Head of caudate nucleus (tissue), 42 donors: Measurements from ENCODE around the gene FAAP24.
"Not testable (repeated sequence)": the region's sequence is repeated elsewhere in the genome, so short reads cannot be mapped to it uniquely, and the experiment has no call there.

Experiments used
- DNase-seq, 42 donors: peaks; one replicate each; pipeline versions ENCODE4 v3.0.0 to v3.0.0-alpha.2; 2020 to 2021; ENCODE audit warnings: mixed read lengths in 7 of 42
- intact Hi-C: fragments of 100-400 bp; cut with DNase I; formaldehyde crosslinking; loops from one replicate; pipeline ENCODE4 v1.15.0; 2022

FAAP24 gene

DNA sequence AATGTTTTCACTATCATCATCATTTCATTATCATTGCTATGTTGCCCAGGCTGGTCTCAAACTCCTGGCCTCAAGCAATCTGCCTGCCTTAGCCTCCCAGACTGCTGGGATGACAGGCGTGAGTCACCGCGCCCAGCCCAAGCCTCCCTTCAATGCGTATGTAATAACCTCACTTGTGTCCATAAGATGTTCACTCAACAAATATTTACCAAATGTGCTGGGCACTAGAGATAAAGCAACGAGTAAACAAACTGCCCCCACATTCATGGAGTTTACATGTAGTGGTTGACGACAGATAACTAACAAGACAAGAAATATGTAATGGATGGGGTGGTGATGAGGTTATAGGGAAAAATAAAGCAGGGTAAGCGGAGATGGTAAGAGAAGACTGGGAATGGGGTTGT, 25.0 kb downstream of the FAAP24 start:
- intact Hi-C loops, DNase-seq: not testable (repeated sequence)

DNA sequence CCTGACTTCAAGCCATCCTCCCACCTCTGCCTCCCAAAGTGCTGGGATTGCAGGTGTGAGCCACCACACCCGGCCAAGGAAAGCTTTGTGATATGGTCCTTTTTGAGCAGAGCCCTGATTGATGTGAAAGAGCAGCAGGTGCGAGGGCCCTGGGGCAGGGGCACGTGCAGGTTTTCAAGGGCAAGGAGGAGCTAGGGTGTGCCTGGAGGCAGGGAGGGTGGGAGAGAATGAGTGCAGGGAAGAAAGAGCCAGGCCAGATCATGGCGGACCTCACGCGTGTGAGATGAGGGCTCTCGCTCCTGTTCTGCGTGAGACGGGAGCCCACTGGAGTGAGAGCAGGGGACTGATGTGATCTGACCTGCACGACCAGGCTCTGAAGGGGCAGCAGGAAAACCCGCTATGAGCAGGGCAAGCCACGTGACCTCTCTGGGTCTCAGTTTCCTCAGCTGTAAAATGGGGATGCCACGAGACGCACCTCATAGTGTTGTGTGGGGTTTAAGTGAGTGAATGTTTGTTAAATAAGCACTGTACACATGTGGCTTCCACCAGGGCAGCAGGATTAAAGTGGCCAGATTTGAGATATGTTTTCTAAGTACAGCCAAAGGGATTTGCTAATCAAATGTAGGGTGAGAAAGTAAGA, 25.8 kb downstream of the FAAP24 start:
- DNase-seq, result no peak
- intact Hi-C loops, result no loop called here

DNA sequence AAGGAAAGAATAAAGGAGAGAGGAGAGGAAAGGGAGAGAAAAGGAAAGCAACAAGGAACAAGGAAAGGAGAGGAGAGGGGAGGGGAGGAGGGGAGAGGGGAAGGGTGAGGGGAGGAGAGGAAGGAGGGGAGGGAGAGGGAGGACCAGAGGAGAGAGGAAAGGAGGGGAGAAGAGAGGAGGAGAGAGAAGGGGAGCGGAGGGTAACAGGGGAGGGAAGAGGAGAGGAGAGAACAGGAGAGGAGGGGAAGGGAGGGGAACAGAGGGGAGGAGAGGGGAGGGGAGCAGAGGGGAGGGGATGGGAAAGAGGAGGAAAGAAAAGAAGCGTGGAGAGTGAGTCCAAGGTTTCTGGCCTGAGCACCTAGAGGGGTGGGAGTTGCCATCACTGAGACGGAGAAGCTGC, 26.7 kb downstream of the FAAP24 start:
- no peak for DNase-seq
- intact Hi-C loops, result no loop called here

DNA sequence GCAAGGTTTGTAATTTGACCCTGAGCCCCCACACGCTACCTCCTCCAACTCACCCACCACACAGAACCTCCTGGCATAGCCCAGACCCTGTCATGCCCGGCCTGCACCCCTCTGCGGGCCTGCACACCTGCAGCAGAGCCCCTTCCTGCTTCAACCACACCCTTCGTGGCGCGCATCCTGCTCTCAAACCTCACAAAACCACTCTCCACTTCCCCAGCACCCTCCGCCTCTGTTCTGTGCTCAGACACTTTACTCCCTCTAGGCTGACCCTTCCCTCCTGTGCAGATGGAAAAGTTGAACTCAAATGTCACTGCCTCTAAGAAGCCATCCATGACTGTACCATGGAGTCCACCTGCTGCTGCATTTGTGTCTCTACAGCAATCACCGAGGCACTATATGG, 28.5 kb downstream of the FAAP24 start:
- DNase-seq, result no peak
- intact Hi-C loops, result no loop called here

DNA sequence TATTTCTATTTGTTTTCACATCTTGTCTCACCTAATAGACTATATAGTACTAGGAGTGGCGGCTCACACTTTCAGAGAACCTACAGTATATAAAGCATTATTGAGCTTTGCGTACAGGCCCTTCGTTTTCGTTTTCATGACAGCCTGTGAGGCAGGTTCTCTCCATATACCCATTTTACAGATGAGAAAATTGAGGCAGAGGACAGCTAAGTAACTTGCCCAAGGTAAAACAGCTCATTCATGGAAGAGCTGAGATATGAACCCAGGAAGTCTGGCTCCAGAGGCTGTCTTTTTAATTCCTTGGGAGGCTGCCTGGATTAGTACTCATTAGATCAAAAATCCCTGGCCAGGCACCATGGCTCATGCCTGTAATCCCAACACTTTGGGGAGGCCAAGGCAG, 28.9 kb downstream of the FAAP24 start:
- intact Hi-C loops, result no loop called here
- no peak for DNase-seq

DNA sequence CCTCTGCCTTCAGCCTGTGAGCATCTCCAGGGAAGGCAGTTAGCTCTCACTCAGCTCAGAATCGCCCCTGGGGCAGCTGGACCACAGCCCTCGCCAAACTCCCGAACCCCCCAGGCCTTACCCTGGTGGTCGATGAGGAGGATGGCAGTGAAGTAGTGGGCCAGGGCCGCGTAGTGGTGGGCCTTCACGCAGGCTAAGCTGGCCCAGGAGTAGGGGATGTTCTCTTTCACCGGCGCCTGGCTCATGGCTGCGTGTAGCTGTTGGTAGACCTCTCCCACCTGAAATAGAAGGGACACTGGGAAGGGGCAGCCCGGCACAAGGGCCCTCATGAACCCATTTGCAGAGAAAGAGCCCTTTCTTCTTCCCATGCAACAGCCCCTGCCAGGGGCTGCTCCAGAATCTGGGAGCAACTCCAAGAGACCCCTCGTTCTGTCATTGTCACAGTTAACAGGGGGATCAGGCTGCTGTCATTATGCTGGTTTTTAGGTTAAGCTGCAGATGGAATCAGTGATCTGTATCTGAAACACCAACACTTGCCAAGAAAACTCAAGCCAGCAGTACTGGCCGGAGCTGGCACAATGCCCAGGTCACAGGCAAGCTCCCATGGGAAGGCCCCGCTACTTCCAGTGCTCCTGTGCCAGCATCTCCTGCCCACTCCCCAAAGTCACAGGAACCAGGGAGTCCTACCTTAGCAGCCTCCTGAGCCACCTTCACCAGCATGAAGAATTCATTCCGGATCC, 30.3 kb downstream of the FAAP24 start:
- DNase-seq, result peak in 32 of 42 donors; percentile 3 to 66 (median 28)
- intact Hi-C loops, result not testable (repeated sequence)

DNA sequence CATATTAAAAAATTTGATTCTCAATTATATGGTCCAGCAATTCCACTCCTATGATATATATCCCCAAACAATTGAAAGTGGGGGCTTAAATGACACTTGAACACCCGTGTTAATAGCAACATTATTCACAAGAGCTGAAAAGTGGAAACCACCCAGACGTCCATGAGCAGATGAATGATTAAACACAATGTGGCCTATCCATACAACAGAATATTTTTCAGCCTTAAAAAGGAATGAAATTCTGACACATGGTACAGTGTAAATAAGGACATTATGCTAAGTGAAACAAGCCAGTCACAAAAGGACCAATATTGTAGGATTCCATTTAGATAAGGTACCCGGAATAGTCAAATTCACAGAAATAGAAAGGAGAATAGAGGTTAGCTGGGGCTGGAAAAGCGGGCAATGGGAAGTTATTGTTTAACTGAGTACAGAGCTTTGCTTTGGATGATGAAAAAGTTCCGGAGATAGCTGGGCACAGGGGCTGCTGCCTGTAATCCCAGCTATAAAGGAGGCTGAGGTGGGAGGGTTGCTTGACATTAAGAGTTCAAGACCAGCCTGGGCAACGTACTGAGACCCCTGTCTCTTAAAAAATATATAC, 31.5 kb downstream of the FAAP24 start:
- intact Hi-C loops, DNase-seq: not testable (repeated sequence)

DNA sequence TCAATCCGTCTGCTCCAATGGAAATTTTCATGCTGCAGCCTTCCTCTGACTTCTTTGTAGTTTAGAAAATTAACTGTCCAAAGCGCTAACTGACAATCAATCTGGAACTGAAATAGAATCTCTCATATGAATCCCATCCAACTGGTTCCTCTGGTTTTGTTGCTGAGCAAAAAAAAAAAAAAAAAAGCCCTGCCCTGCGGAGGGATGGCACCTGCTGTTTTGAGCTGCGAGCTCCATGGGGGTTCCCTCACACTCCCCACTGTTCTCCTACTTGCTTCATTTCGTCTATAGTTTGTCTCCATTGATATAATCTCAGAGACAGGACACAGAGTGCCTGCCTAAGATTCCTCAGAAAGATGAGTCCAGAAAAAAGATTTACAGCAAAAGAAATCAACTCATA, 33.4 kb downstream of the FAAP24 start:
- intact Hi-C loops, result no loop called here
- no peak for DNase-seq

DNA sequence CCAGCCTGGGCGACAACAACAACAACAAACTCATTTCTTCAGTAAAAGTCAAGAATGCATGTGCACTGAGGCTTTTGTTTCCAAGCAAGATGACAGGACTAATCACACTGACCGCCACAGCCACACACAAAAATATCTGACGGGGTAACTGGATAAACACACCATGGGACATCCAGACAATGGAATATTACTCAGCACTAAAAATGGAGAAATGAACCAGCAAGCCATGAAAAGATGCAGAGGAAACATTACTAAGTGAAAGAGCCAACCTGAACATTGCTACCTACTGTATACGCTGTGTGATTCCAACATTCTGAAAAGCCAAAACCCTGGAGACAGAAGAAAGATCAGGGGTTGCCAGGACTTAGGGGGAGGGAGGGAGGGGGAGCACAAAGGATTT, 36.7 kb downstream of the FAAP24 start:
- DNase-seq, result no peak
- intact Hi-C loops, result no loop called here

DNA sequence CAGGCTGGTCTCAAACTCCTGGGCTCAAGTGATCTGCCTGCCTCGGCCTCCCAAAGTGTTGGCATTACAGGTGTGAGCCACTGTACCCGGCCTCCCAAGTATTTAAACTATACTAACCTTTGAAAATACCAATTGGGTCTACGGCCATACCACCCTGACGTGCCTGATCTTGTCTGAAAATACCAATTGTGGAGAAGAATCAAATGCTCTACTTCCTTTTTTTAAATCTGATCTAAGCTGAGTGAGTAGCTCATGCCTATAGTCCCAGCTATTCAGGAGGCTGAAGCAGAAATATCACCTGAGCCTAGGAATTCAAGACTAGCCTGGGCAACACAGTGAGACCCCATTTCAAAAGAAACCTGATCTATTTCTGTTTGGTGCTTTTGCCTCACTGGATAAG, 38.8 kb downstream of the FAAP24 start:
- intact Hi-C loops, DNase-seq: not testable (repeated sequence)

DNA sequence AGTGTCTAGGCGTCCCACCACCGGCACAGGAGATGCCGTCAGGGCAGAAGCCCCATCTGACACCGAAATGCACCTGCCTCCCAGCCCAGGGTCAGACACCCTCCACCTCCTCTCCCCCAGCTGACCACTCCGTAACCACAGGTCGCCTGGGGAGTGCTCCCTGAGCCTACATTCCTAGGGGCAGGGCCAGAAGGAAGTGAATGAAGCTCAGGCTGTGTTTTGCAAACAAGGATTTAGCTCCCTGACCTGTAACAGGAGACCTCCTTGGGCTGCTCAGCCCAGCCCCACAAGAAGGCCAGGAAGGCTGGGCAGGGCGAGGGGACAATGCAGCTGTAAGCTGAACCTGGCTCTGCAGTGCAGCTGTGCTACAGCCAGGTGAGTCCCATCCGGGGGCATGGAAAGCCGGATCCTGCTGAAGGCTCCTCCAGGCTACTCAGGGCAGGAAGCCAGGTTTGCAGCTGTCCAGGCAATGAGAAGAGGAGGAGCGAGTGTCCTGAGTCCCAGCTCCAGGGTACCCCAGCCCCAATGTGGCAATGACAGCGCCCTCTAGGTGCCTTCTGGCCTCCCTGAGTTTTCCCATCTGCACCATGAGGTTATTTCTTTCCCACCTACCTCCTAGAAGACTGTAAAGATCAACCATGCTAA, 50.6 kb downstream of the FAAP24 start:
- intact Hi-C loops, result no loop called here
- no peak for DNase-seq

DNA sequence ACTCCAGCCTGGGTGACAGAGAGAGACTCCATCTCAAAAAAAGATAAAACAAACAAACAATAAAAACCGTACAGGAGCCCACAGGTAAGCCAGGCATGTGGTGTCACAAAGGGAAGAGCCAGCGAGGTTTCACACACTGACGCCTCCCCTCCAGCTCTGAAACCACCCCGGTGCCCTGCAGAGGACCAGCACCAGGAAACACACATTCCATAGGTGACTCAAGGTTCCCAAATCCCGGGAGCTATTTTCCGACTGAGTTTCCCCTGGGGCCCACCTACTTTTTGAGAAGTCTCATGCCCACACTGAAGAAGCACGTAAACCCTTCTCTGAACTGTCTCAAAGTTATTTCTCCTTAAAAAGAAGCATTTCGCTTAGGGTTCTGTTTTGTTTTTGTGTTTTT, 52.4 kb downstream of the FAAP24 start:
- intact Hi-C loops, result no loop called here
- no peak for DNase-seq

DNA sequence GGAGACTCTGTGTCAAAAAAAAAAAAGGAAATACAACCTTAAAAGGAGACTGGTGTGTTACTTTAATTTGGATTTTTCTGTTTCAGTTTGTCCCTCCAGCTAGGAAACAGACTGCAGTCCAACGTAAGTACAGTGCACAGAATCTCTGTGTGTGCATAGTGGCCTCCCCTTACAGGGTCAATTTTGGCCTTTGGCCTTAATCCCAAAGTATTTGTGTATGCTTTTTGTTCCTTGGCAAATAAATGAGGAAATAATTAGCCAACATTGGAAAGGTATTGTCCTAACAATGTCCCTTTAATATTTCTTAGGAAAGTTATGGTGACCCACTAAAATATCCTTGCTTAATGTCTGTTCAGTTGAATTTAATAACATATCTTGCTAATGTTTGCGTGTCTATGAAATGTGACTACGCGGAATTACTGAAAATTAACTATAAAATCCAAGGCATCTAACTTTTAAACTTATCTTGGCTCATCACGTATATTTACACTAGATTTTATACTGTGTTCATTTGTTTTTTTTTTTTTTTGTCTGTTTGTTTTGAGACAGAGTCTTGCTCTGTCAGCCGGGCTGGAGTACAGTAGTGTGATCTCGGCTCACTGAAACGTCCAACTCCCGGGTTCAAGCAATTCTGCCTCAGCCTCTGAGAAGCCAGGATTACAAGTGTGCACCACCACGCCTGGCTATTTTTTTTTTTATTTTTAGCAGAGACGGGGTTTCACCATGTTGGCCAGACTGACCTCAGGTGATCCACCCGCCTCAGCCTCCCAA, 53.6 kb downstream of the FAAP24 start:
- DNase-seq, intact Hi-C loops: not testable (repeated sequence)

DNA sequence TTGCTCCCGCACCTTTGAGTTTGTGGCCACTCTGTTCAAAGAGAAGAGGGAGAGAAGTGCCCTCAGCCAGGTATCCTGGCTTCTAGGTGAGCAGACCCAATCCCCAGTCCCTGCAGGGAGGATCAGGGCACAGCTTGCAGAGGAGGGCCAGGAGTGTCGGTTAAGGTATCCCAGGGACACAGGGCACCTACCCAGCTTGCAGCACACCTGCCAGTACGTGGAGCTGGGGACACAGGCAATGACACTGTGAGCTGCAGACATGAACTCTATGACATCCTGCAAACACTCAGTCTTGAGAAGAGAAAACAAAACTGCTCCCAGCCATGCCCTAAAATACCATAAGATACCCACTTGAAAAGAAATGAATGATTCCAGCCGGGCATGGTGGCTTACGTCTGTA, 54.6 kb downstream of the FAAP24 start:
- intact Hi-C loops, DNase-seq: not testable (repeated sequence)
